ENCODE results near the gene FOXD1. TPM values are rescaled to one million over a fixed set of nuclear protein-coding genes. Genes with fewer than 3 reads are reported as not detected.

The FOXD1 gene
- total RNA-seq, 1 donor from 2014 or later = 0.09 TPM

- no peak for TF ChIP-seq CTCF (IDR thresholded peaks at IDR 0.05; ENCODE audit: unreplicated experiment)
- Mint-ChIP-seq H3K4me3 (peak overlapping the region; percentile 46), H3K27me3 (ENCODE audit: low read depth) (peaks cover 95% of the 10 kb centered on the region), H3K36me3 (no peaks in the 10 kb centered on the region), H3K4me1 (peaks cover 6% of the 10 kb centered on the region), H3K9me3 (no peaks in the 10 kb centered on the region), H3K27ac (no peak overlapping the region)
- DNase-seq (ENCODE audit: low spot score in 2 of 2, unreplicated experiment in 2 of 2) = peak in 1 of 2 experiments; percentile 60
Measured at GRCh38 chr5:73437101-73437776, 11.3 kb downstream of the FOXD1 start.

DNA sequence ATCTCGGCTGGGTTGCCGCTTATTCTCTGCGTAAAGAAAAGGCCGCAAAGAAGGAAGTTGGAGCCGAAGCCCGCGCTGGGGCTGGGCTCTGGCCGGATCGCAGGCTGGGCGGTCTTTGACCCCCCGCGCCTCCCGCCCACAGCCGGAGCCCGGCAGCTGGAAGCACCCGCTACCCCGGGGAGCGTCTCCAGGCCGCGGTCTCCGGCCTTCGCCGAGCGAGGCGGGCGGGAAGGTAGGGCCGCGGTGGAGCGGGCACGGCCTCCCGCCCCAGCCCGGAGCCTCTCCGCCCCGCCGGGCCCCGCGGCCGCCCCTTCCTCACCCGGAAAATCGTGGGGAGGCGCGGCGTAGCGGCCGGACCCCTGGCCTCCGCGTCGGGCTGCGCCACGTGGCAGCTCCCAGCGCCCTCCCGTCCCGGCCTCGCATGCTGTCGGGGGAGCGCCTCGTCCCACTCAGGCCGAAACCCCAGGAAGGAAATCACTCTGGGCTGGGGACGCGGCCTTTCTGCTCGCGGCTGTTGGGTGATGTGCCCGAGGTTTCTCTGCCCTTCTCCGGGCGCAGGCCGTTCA lies 12.0 kb downstream of the FOXD1 start:
- Mint-ChIP-seq H3K36me3 (no peaks in the 10 kb centered on the region), H3K9me3 (no peaks in the 10 kb centered on the region), H3K4me1 (peaks cover 6% of the 10 kb centered on the region), H3K27me3 (ENCODE audit: low read depth) (peaks cover 95% of the 10 kb centered on the region), H3K27ac (no peak overlapping the region), H3K4me3 (peak overlapping the region; percentile 46)
- no peak for TF ChIP-seq CTCF (IDR thresholded peaks at IDR 0.05; ENCODE audit: unreplicated experiment)
- DNase-seq (ENCODE audit: low spot score in 2 of 2, unreplicated experiment in 2 of 2) = no peak

- H3K27ac Mint-ChIP-seq = no peak overlapping the region
- H3K4me3 Mint-ChIP-seq = peak overlapping the region; percentile 38
- DNase-seq (ENCODE audit: low spot score in 2 of 2, unreplicated experiment in 2 of 2) = no peak
- TF ChIP-seq CTCF (IDR thresholded peaks at IDR 0.05; ENCODE audit: unreplicated experiment) = no peak
- H3K4me1 Mint-ChIP-seq = peaks cover 6% of the 10 kb centered on the region
- H3K27me3 Mint-ChIP-seq (ENCODE audit: low read depth) = peaks cover 93% of the 10 kb centered on the region
- H3K9me3 Mint-ChIP-seq = no peaks in the 10 kb centered on the region
- H3K36me3 Mint-ChIP-seq = no peaks in the 10 kb centered on the region
Measured at GRCh38 chr5:73435759-73436534, 12.6 kb downstream of the FOXD1 start.

GRCh38 chr5:73434907-73435306 lies 13.7 kb downstream of the FOXD1 start:
- Mint-ChIP-seq H3K27me3 (ENCODE audit: low read depth) (peaks cover 92% of the 10 kb centered on the region), H3K9me3 (no peaks in the 10 kb centered on the region), H3K4me1 (peaks cover 6% of the 10 kb centered on the region), H3K4me3 (no peak overlapping the region), H3K36me3 (no peaks in the 10 kb centered on the region), H3K27ac (no peak overlapping the region)
- TF ChIP-seq CTCF (IDR thresholded peaks at IDR 0.05; ENCODE audit: unreplicated experiment) = no peak
- DNase-seq (ENCODE audit: low spot score in 2 of 2, unreplicated experiment in 2 of 2) = no peak

DNA sequence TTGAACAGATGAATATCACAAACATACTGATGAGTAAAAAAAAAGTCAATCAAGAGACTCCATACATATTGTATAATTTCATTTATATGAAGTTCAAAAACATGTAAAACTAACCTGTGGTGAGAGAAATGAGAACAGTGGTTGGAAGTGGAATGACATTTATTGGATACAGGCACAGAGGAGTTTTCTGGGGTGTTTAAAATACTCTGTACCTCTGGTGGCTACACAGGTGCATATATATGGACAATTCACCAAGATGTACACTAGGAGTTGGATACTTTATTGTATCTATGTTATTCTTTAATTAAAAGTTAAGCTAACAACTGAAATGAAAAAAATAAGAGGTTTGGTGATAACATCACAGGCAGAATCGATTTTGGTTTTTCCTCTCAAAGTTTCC lies 14.1 kb downstream of the FOXD1 start:
- Mint-ChIP-seq H3K36me3 (no peaks in the 10 kb centered on the region), H3K9me3 (no peaks in the 10 kb centered on the region), H3K4me1 (peaks cover 6% of the 10 kb centered on the region), H3K27ac (no peak overlapping the region), H3K4me3 (no peak overlapping the region), H3K27me3 (ENCODE audit: low read depth) (peaks cover 91% of the 10 kb centered on the region)
- no peak for DNase-seq (ENCODE audit: low spot score in 2 of 2, unreplicated experiment in 2 of 2)
- peak; percentile 27 for TF ChIP-seq CTCF (IDR thresholded peaks at IDR 0.05; ENCODE audit: unreplicated experiment)

All from mesothelial cell of epicardium (in vitro differentiated cells).